MCF 10A (cell line): ENCODE results near the gene PKLR. TPM values are rescaled to one million over a fixed set of nuclear protein-coding genes. Genes with fewer than 3 reads are reported as not detected.
"Not testable (repeated sequence)": the region's sequence is repeated elsewhere in the genome, so short reads cannot be mapped to it uniquely, and the experiment has no call there.

Source experiments
- BruUV-seq: library from RNA; stranded (reverse); fragments of 400-500 nt; replicated peaks from 2 replicates; lab custom pipeline; 2021; lab: Mats Ljungman, UMichigan
- CTCF ChIA-PET: fragments of 300-600 bp; sonication (Branson Sonifier 250); formaldehyde crosslinking; extraction: SDS; loops from one replicate; lab custom pipeline; 2021; ENCODE audit warnings: antibody characterized with exemption, inconsistent platforms; lab: Yijun Ruan, JAX
- POLR2A ChIA-PET: fragments of 300-600, 350-650 bp; sonication (Branson Sonifier 250); formaldehyde crosslinking; extraction: SDS; loops from one replicate; lab custom pipeline; 2020; ENCODE audit warnings: antibody characterized with exemption, inconsistent platforms; lab: Yijun Ruan, JAX
- DNase-seq: peaks from one replicate; pipeline ENCODE4 v3.0.0-alpha.2; 2018; ENCODE audit not compliant: unreplicated experiment
- H3K27ac Mint-ChIP-seq: one replicate; pipeline ENCODE4 v1.8.0; 2022; ENCODE audit warnings: mild to moderate bottlenecking, low read depth, mixed read lengths; ENCODE audit not compliant: unreplicated experiment
- H3K27me3 Mint-ChIP-seq: one replicate; pipeline ENCODE4 v1.8.0; 2022; ENCODE audit warnings: mixed read lengths; ENCODE audit not compliant: insufficient read depth, unreplicated experiment
- H3K36me3 Mint-ChIP-seq: one replicate; pipeline ENCODE4 v1.8.0; 2022; ENCODE audit warnings: mild to moderate bottlenecking, moderate library complexity, mixed read lengths; ENCODE audit not compliant: insufficient read depth, unreplicated experiment
- H3K4me1 Mint-ChIP-seq: one replicate; pipeline ENCODE4 v1.8.0; 2022; ENCODE audit warnings: mixed read lengths; ENCODE audit not compliant: insufficient read depth, unreplicated experiment
- H3K4me3 Mint-ChIP-seq: one replicate; pipeline ENCODE4 v1.8.0; 2022; ENCODE audit warnings: mild to moderate bottlenecking, moderate library complexity, mixed read lengths; ENCODE audit not compliant: unreplicated experiment
- H3K9me3 Mint-ChIP-seq: one replicate; pipeline ENCODE4 v1.8.0; 2022; ENCODE audit warnings: mixed read lengths; ENCODE audit not compliant: unreplicated experiment
- CTCF ChIP-seq: fragments of 200-600 bp; IDR thresholded peaks from one replicate; pipeline ENCODE4 v1.8.0; 2022; ENCODE audit warnings: antibody characterized with exemption, mild to moderate bottlenecking; ENCODE audit not compliant: unreplicated experiment
- intact Hi-C: fragments of 100-400 bp; cut with micrococcal nuclease; formaldehyde crosslinking; loops from 2 replicates; pipeline ENCODE4 v1.14.1; 2022
- total RNA-seq: library from RNA; stranded (reverse); gene quantifications from 2 replicates; pipeline ENCODE4 v1.2.3, GENCODE V29; 2022

PKLR gene
- total RNA-seq, 1 experiment from 2014 or later: not detected

- Mint-ChIP-seq H3K27me3 (no peaks in the 10 kb centered on the region), H3K4me3 (no peak overlapping the region), H3K9me3 (no peaks in the 10 kb centered on the region), H3K27ac (no peak overlapping the region), H3K4me1 (peaks cover 9% of the 10 kb centered on the region), H3K36me3 (peaks cover 7% of the 10 kb centered on the region)
- intact Hi-C loops: no loop called here
- ChIA-PET CTCF (interaction anchor here (0.6 to 10.0 kb wide), 12 partner anchors 12 to 818 kb away, joined by 3 to 238 read pairs (median 13); partner anchors contain the start of genes CLK2, FDPS, HCN3 and MTX1), POLR2A (interaction anchor here (0.5 to 7.5 kb wide), 6 partner anchors 13 to 1464 kb away, joined by 3 to 45 read pairs (median 4); partner anchors contain the start of gene SCAMP3)
- no TSS peak for BruUV-seq
- TF ChIP-seq CTCF: no peak
- DNase-seq: no peak
Measured at GRCh38 chr1:155247667-155248553, 53.3 kb downstream of the PKLR start.

- H3K36me3 Mint-ChIP-seq, BruUV-seq, H3K27me3 Mint-ChIP-seq, intact Hi-C loops, H3K27ac Mint-ChIP-seq, H3K4me3 Mint-ChIP-seq, H3K9me3 Mint-ChIP-seq, DNase-seq, H3K4me1 Mint-ChIP-seq: not testable (repeated sequence)
- POLR2A ChIA-PET: interaction anchor here (2.0 to 7.5 kb wide), 3 partner anchors 9 to 53 kb away, joined by 8 to 45 read pairs (median 14); partner anchors contain the start of genes ENTREP3 and SCAMP3
- CTCF ChIA-PET: interaction anchor here (0.8 to 10.0 kb wide), 6 partner anchors 13 to 103 kb away, joined by 3 to 238 read pairs (median 102); partner anchors contain the start of genes CLK2, HCN3, MTX1 and RUSC1
Measured at GRCh38 chr1:155246796-155247195, 54.4 kb downstream of the PKLR start.

- no peaks in the 10 kb centered on the region for H3K27me3 Mint-ChIP-seq
- BruUV-seq: no TSS peak
- peaks cover 24% of the 10 kb centered on the region for H3K4me1 Mint-ChIP-seq
- ChIA-PET POLR2A (interaction anchor here (0.6 to 3.5 kb wide), 11 partner anchors 11 to 406 kb away, joined by 3 to 34 read pairs (median 5); partner anchors contain the start of genes CLK2, ENTREP3, KRTCAP2 and SCAMP3), CTCF (interaction anchor here (0.5 to 3.2 kb wide), 8 partner anchors 14 to 347 kb away, joined by 3 to 15 read pairs (median 4); partner anchors contain the start of gene THBS3)
- no peak for TF ChIP-seq CTCF
- peak overlapping the region; percentile 70 for H3K4me3 Mint-ChIP-seq
- peaks cover 7% of the 10 kb centered on the region for H3K36me3 Mint-ChIP-seq
- no peak overlapping the region for H3K27ac Mint-ChIP-seq
- intact Hi-C loops: no loop called here
- no peaks in the 10 kb centered on the region for H3K9me3 Mint-ChIP-seq
- DNase-seq: no peak
Measured at GRCh38 chr1:155245163-155245524, 56.1 kb downstream of the PKLR start.

GRCh38 chr1:155244368-155245162, 56.7 kb downstream of the PKLR start:
- no peaks in the 10 kb centered on the region for H3K27me3 Mint-ChIP-seq
- CTCF ChIA-PET: interaction anchor here (0.7 to 5.7 kb wide), 8 partner anchors 7 to 70 kb away, joined by 3 to 86 read pairs (median 4); partner anchors contain the start of gene THBS3
- TF ChIP-seq CTCF: peak; percentile 38
- no peaks in the 10 kb centered on the region for H3K9me3 Mint-ChIP-seq
- intact Hi-C loops: loop anchor here (1.0 kb wide), 2 partner anchors 37 to 68 kb away; partner anchors contain the start of gene THBS3
- no TSS peak for BruUV-seq
- H3K36me3 Mint-ChIP-seq: peaks cover 7% of the 10 kb centered on the region
- peaks cover 24% of the 10 kb centered on the region for H3K4me1 Mint-ChIP-seq
- peak overlapping the region; percentile 70 for H3K4me3 Mint-ChIP-seq
- POLR2A ChIA-PET: interaction anchor here (0.6 to 3.5 kb wide), 21 partner anchors 11 to 318 kb away, joined by 3 to 34 read pairs (median 4); partner anchors contain the start of genes CLK2, ENTREP3, FDPS and KRTCAP2
- peak overlapping the region; percentile 29 for H3K27ac Mint-ChIP-seq
- peak; percentile 100 for DNase-seq
